ENCODE results near the gene ZNF770. TPM values are rescaled to one million over a fixed set of nuclear protein-coding genes. Genes with fewer than 3 reads are reported as not detected.

ZNF770 gene
- total RNA-seq, 2 donors from 2014 or later = 52.3 to 86.1 TPM

- Histone ChIP-seq H3K27me3 (ENCODE audit: control insufficient read depth, insufficient read depth, low read length, poor library complexity, severe bottlenecking) (no peaks in the 10 kb centered on the region), H3K9ac (ENCODE audit: extremely low read depth, low read length, poor library complexity, severe bottlenecking) (peak overlapping the region; percentile 93), H3K27ac (ENCODE audit: low read depth, low read length) (peak overlapping the region; percentile 4), H3K4me3 (ENCODE audit: low read length) (peak overlapping the region; percentile 98), H3K9me3 (ENCODE audit: control insufficient read depth, low read length) (no peaks in the 10 kb centered on the region), H3K36me3 (ENCODE audit: control insufficient read depth, insufficient read depth, low read length) (peaks cover 32% of the 10 kb centered on the region), H3K4me1 (ENCODE audit: control insufficient read depth, insufficient read depth, low read length) (no peaks in the 10 kb centered on the region)
- Mint-ChIP-seq H3K27me3 (ENCODE audit: insufficient read depth) (no peaks in the 10 kb centered on the region), H3K9me3 (no peaks in the 10 kb centered on the region), H3K4me1 (peaks cover 30% of the 10 kb centered on the region), H3K27ac (peak overlapping the region; percentile 98), H3K4me3 (peak overlapping the region; percentile 94), H3K36me3 (ENCODE audit: low read depth) (peaks cover 20% of the 10 kb centered on the region)
- 0% methylated on average over 1 to 15 of the region's 16 CpGs for WGBS, 2 experiments (ENCODE audit: insufficient coverage in 1 of 2, insufficient read length in 1 of 2)
- DNase-seq = no peak
- TF ChIP-seq, protein P1, sequence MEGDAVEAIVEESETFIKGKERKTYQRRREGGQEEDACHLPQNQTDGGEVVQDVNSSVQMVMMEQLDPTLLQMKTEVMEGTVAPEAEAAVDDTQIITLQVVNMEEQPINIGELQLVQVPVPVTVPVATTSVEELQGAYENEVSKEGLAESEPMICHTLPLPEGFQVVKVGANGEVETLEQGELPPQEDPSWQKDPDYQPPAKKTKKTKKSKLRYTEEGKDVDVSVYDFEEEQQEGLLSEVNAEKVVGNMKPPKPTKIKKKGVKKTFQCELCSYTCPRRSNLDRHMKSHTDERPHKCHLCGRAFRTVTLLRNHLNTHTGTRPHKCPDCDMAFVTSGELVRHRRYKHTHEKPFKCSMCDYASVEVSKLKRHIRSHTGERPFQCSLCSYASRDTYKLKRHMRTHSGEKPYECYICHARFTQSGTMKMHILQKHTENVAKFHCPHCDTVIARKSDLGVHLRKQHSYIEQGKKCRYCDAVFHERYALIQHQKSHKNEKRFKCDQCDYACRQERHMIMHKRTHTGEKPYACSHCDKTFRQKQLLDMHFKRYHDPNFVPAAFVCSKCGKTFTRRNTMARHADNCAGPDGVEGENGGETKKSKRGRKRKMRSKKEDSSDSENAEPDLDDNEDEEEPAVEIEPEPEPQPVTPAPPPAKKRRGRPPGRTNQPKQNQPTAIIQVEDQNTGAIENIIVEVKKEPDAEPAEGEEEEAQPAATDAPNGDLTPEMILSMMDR (conservative IDR thresholded peaks at IDR 0.05) = no peak
Measured at GRCh38 chr15:34987609-34988026, 469 bp downstream of the ZNF770 start.

DNA sequence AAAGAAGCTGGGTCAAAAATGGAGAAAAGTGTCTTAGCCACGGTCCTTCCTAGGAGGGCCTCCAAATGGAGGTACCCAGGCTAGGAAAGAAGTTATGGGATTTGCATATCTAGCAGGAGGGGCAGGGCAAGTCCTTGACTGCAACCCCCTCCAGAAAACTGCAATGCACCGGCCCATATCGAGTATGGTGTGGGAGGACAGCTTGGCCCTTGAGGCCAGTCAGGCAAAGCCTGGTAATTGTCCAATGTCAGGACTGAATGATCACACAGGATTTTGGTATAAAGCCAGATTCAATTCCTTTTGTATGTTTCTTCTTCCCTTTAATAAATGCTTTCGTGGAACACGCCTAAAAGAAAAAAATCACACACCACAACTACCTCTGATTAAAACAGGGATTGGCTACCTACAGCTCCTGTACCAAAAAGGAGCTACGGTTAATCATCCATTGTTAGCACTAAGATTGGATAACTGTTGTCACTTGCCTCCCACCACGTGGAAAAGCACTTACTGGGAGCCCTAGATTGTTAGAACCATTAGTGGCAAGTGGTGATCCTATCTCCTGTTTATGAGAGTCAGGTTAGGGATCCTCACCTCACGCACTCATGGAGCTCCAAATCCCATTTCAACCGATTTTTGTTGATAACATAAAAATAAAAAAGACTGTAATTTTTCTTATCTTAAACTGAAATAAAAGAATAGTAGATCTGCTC lies 1.2 kb downstream of the ZNF770 start:
- peak overlapping the region; percentile 98 for H3K27ac Mint-ChIP-seq
- WGBS, 2 experiments (ENCODE audit: insufficient coverage in 1 of 2, insufficient read length in 1 of 2) = 20 to 34% methylated on average over 3 to 8 of the region's 9 CpGs
- no peak overlapping the region for H3K27ac ChIP-seq (ENCODE audit: low read depth, low read length)
- H3K36me3 ChIP-seq (ENCODE audit: control insufficient read depth, insufficient read depth, low read length) = peaks cover 39% of the 10 kb centered on the region
- H3K9me3 ChIP-seq (ENCODE audit: control insufficient read depth, low read length) = no peaks in the 10 kb centered on the region
- H3K4me1 ChIP-seq (ENCODE audit: control insufficient read depth, insufficient read depth, low read length) = no peaks in the 10 kb centered on the region
- H3K27me3 ChIP-seq (ENCODE audit: control insufficient read depth, insufficient read depth, low read length, poor library complexity, severe bottlenecking) = no peaks in the 10 kb centered on the region
- no peaks in the 10 kb centered on the region for H3K9me3 Mint-ChIP-seq
- peaks cover 27% of the 10 kb centered on the region for H3K36me3 Mint-ChIP-seq (ENCODE audit: low read depth)
- peak overlapping the region; percentile 94 for H3K4me3 Mint-ChIP-seq
- TF ChIP-seq, protein P1 (conservative IDR thresholded peaks at IDR 0.05) = no peak
- no peak for DNase-seq
- H3K9ac ChIP-seq (ENCODE audit: extremely low read depth, low read length, poor library complexity, severe bottlenecking) = peak overlapping the region; percentile 93
- H3K4me3 ChIP-seq (ENCODE audit: low read length) = peak overlapping the region; percentile 98
- H3K27me3 Mint-ChIP-seq (ENCODE audit: insufficient read depth) = no peaks in the 10 kb centered on the region
- H3K4me1 Mint-ChIP-seq = peaks cover 30% of the 10 kb centered on the region

DNA sequence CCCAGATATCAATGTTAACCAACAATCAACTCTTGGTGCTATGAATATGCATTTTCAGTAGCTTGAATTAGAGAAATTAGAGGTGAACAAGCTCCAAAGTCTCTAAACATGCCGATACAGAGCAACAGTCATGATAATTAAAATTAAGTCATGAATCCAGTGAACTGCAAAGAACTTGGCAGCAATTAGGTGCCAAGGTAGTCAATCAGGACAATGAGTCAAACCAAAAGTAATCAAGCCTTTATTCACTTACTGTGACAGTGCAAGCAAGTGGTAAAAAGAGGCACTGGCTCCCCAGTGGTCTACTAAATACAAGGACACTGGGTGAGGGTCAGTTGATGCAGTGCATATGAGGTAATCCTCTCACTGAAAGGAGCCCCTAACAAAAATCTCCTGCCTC lies 1.8 kb downstream of the ZNF770 start:
- Histone ChIP-seq H3K4me1 (ENCODE audit: control insufficient read depth, insufficient read depth, low read length) (no peaks in the 10 kb centered on the region), H3K36me3 (ENCODE audit: control insufficient read depth, insufficient read depth, low read length) (peaks cover 45% of the 10 kb centered on the region), H3K9me3 (ENCODE audit: control insufficient read depth, low read length) (no peaks in the 10 kb centered on the region), H3K9ac (ENCODE audit: extremely low read depth, low read length, poor library complexity, severe bottlenecking) (peak overlapping the region; percentile 93), H3K27me3 (ENCODE audit: control insufficient read depth, insufficient read depth, low read length, poor library complexity, severe bottlenecking) (no peaks in the 10 kb centered on the region), H3K27ac (ENCODE audit: low read depth, low read length) (no peak overlapping the region), H3K4me3 (ENCODE audit: low read length) (peak overlapping the region; percentile 98)
- DNase-seq = no peak
- H3K27ac Mint-ChIP-seq = peak overlapping the region; percentile 98
- no peaks in the 10 kb centered on the region for H3K27me3 Mint-ChIP-seq (ENCODE audit: insufficient read depth)
- no peaks in the 10 kb centered on the region for H3K9me3 Mint-ChIP-seq
- peaks cover 28% of the 10 kb centered on the region for H3K4me1 Mint-ChIP-seq
- TF ChIP-seq, protein P1 (conservative IDR thresholded peaks at IDR 0.05) = no peak
- peaks cover 33% of the 10 kb centered on the region for H3K36me3 Mint-ChIP-seq (ENCODE audit: low read depth)
- 71 to 89% methylated on average over 1 of the region's 1 CpG for WGBS, 2 experiments (ENCODE audit: insufficient coverage in 1 of 2, insufficient read length in 1 of 2)
- peak overlapping the region; percentile 94 for H3K4me3 Mint-ChIP-seq

All from endodermal cell (in vitro differentiated cells).